ENCODE data around the gene OSBPL9.

DNA sequence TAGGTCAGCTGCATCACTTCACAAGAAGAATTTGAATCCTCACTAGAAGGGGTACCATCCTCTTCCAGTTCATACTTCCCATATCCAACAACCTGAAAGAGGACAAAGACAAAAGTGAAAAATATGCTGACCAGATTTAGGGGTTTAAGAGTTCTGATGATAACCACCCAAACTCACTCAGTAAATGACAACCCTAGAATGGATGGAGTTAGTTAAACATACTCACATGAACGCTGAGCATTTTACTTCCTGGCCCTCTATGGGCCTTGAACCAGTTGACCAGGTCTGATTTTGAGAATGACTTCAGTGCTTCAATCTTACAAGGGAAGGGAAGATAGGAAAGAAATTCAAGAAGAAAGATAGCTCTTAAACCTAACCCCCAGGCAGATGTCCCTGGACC lies 172.4 kb downstream of the OSBPL9 start:
- TF ChIP-seq, protein P1, sequence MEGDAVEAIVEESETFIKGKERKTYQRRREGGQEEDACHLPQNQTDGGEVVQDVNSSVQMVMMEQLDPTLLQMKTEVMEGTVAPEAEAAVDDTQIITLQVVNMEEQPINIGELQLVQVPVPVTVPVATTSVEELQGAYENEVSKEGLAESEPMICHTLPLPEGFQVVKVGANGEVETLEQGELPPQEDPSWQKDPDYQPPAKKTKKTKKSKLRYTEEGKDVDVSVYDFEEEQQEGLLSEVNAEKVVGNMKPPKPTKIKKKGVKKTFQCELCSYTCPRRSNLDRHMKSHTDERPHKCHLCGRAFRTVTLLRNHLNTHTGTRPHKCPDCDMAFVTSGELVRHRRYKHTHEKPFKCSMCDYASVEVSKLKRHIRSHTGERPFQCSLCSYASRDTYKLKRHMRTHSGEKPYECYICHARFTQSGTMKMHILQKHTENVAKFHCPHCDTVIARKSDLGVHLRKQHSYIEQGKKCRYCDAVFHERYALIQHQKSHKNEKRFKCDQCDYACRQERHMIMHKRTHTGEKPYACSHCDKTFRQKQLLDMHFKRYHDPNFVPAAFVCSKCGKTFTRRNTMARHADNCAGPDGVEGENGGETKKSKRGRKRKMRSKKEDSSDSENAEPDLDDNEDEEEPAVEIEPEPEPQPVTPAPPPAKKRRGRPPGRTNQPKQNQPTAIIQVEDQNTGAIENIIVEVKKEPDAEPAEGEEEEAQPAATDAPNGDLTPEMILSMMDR (IDR thresholded peaks at IDR 0.05), result no peak
- no peak for TF ChIP-seq POLR2A (IDR thresholded peaks at IDR 0.05)
